Measurements from ENCODE around the gene NTSR1. TPM values are rescaled to one million over a fixed set of nuclear protein-coding genes. Genes with fewer than 3 reads are reported as not detected.

Gene NTSR1
- total RNA-seq, result 1 to 10 TPM in 1 of 2 donors, under 1 TPM in 1; 0.81 to 1.3 TPM
- polyA plus RNA-seq (ENCODE audit: insufficient read depth, low read depth, low replicate concordance), result 0.41 TPM
- long read RNA-seq, donor 1, result 0 reads
- long read RNA-seq, donor 2, result 0 reads

- intact Hi-C loops (cut with DNase I; ENCODE audit: low total_unique reads), result no loop called here
- no peaks in the 10 kb centered on the region for H3K36me3 ChIP-seq (ENCODE audit: low read depth, missing control alignments)
- DNase-seq, result no peak
- H3K27ac ChIP-seq, result no peak within 1 kb of the TSS
- H3K9me3 ChIP-seq, result no peaks in the 10 kb centered on the region
- no peak for TF ChIP-seq POLR2A (IDR thresholded peaks at IDR 0.05)
- peak within 1 kb of the TSS; percentile 18 to 43 for H3K4me3 ChIP-seq
- 10% methylated on average over 73 of the region's 124 CpGs; no CpG with 5 or more reads in 1 of the 2 donors for WGBS, 2 donors
- no peaks in the 10 kb centered on the region for H3K27me3 ChIP-seq
- no peaks in the 10 kb centered on the region for H3K4me1 ChIP-seq
Observed at GRCh38 chr20:62708591-62709536, at the start of gene NTSR1. Gene NTSR1, plus strand, starts transcription at chr20:62708836. Its CDS starts 372 bp downstream, at chr20:62709208.

- WGBS, 2 donors, result 86 to 93% methylated on average over 22 to 28 of the region's 29 CpGs
- intact Hi-C loops (cut with DNase I; ENCODE audit: low total_unique reads), result loop anchor here (10.0 kb wide), 2 partner anchors 125 to 155 kb away; partner anchors contain the start of gene COL9A3
Observed at GRCh38 chr20:62659488-62660239, 49.0 kb upstream of the NTSR1 start.

GRCh38 chr20:62660240-62660615, 48.4 kb upstream of the NTSR1 start:
- Histone ChIP-seq H3K36me3 (ENCODE audit: low read depth, missing control alignments) (no peaks in the 10 kb centered on the region), H3K27ac (no peak overlapping the region), H3K27me3 (no peaks in the 10 kb centered on the region), H3K4me3 (no peak overlapping the region), H3K4me1 (peaks cover 4% of the 10 kb centered on the region), H3K9me3 (no peaks in the 10 kb centered on the region)
- DNase-seq, result no peak
- TF ChIP-seq POLR2A (IDR thresholded peaks at IDR 0.05) (no peak), CTCF (IDR thresholded peaks at IDR 0.05) (no peak)
- intact Hi-C loops (cut with DNase I; ENCODE audit: low total_unique reads), result loop anchor here (10.0 kb wide), 2 partner anchors 125 to 155 kb away; partner anchors contain the start of gene COL9A3
- WGBS, 2 donors, result 80 to 91% methylated on average over 1 to 15 of the region's 15 CpGs

More at GRCh38 chr20:62659488-62660239, 49.0 kb upstream of the NTSR1 start:
- TF ChIP-seq POLR2A (IDR thresholded peaks at IDR 0.05) (no peak), CTCF (IDR thresholded peaks at IDR 0.05) (no peak)
- H3K27ac ChIP-seq, result no peak overlapping the region
- no peak for DNase-seq
- H3K36me3 ChIP-seq (ENCODE audit: low read depth, missing control alignments), result no peaks in the 10 kb centered on the region
- no peaks in the 10 kb centered on the region for H3K9me3 ChIP-seq
- H3K27me3 ChIP-seq, result no peaks in the 10 kb centered on the region
- H3K4me3 ChIP-seq, result no peak overlapping the region
- H3K4me1 ChIP-seq, result peaks cover 4% of the 10 kb centered on the region

GRCh38 chr20:62660768-62661167, 47.9 kb upstream of the NTSR1 start:
- Histone ChIP-seq H3K9me3 (no peaks in the 10 kb centered on the region), H3K4me1 (peaks cover 4% of the 10 kb centered on the region), H3K4me3 (no peak overlapping the region), H3K27ac (no peak overlapping the region), H3K27me3 (no peaks in the 10 kb centered on the region), H3K36me3 (ENCODE audit: low read depth, missing control alignments) (no peaks in the 10 kb centered on the region)
- intact Hi-C loops (cut with DNase I; ENCODE audit: low total_unique reads), result loop anchor here (10.0 kb wide), 2 partner anchors 124 to 154 kb away; partner anchors contain the start of gene COL9A3
- 70 to 71% methylated on average over 10 to 18 of the region's 18 CpGs for WGBS, 2 donors
- no peak for DNase-seq
- no peak for TF ChIP-seq POLR2A (IDR thresholded peaks at IDR 0.05)
- TF ChIP-seq CTCF (IDR thresholded peaks at IDR 0.05), result no peak

Measured in testis (tissue), 5 donors.